ENCODE measurements around the gene PEX11G. TPM values are rescaled to one million over a fixed set of nuclear protein-coding genes. Genes with fewer than 3 reads are reported as not detected.

PEX11G gene
- total and polyA plus RNA-seq, 2 donors (not counting 3 experiments of a cell fraction or from before 2014, with no cell fraction given) = 1.3 to 1.9 TPM

DNA sequence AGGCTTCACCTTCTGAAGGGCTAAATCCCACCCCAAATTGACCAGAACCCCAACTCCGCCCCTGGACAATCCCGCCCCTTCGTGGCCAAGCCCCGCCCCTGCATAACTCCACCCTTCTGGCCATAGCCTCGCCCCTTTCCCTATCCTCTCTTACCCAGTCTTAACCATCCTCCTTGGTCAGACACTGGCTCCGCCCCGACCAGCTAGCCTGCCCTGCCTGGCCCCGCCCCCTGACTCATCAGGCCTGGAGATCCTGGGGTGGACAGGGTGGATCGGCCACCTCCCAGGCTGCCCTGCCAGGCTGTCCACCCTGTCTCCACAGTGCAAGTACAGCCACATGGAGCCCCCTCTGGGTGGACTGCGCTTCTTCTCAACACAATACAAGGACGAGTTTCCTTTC lies 19.0 kb upstream of the PEX11G start:
- no peaks in the 10 kb centered on the region for H4K20me1 ChIP-seq (replicated peaks; ENCODE audit: control insufficient read depth, extremely low read depth, insufficient read depth, low read length)
- TF ChIP-seq GATA2 (IDR thresholded peaks at IDR 0.05; ENCODE audit: insufficient read depth, insufficient read length, low read depth, low read length) = no peak
- TF ChIP-seq, protein P1, sequence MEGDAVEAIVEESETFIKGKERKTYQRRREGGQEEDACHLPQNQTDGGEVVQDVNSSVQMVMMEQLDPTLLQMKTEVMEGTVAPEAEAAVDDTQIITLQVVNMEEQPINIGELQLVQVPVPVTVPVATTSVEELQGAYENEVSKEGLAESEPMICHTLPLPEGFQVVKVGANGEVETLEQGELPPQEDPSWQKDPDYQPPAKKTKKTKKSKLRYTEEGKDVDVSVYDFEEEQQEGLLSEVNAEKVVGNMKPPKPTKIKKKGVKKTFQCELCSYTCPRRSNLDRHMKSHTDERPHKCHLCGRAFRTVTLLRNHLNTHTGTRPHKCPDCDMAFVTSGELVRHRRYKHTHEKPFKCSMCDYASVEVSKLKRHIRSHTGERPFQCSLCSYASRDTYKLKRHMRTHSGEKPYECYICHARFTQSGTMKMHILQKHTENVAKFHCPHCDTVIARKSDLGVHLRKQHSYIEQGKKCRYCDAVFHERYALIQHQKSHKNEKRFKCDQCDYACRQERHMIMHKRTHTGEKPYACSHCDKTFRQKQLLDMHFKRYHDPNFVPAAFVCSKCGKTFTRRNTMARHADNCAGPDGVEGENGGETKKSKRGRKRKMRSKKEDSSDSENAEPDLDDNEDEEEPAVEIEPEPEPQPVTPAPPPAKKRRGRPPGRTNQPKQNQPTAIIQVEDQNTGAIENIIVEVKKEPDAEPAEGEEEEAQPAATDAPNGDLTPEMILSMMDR (IDR thresholded peaks at IDR 0.05; ENCODE audit: extremely low read depth in 1 of 2, insufficient read depth in 1 of 2, low read depth in 1 of 2, low read length in 2 of 2) = no peak
- peak; percentile 60 for TF ChIP-seq FOS (IDR thresholded peaks at IDR 0.05; ENCODE audit: borderline replicate concordance, insufficient read depth, low read length)
- no peak for TF ChIP-seq MYC (IDR thresholded peaks at IDR 0.05; ENCODE audit: low read depth, low read length)
- TF ChIP-seq JUN (IDR thresholded peaks at IDR 0.05; ENCODE audit: borderline replicate concordance, insufficient read depth, insufficient read length, low read depth) = no peak
- TF ChIP-seq, protein P2, sequence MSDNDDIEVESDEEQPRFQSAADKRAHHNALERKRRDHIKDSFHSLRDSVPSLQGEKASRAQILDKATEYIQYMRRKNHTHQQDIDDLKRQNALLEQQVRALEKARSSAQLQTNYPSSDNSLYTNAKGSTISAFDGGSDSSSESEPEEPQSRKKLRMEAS (IDR thresholded peaks at IDR 0.05; ENCODE audit: insufficient read depth, insufficient read length) = no peak
- TF ChIP-seq POLR2A (IDR thresholded peaks at IDR 0.05; ENCODE audit: low read depth, low read length) = no peak
- H3K36me3 ChIP-seq (ENCODE audit: control insufficient read depth in 2 of 2, extremely low read depth in 1 of 2, insufficient read depth in 2 of 2, low read length in 2 of 2) = no peaks in the 10 kb centered on the region
- CTCF ChIA-PET = interaction anchor here (0.9 to 1.6 kb wide), 2 partner anchors 8 to 15 kb away, joined by 3 read pairs; partner anchors contain the start of genes MCOLN1 and ZNF358
- H3K4me2 ChIP-seq (ENCODE audit: insufficient read depth, low read length) = no peak overlapping the region
- peak; percentile 80 for DNase-seq (ENCODE audit: low read depth, low spot score)
- POLR2A ChIA-PET = no interaction called here
- dilution Hi-C loops (cut with MboI; ENCODE audit: extremely low pct_ligation_motif_present, low sequenced_read_pairs) (no loop called here), intact Hi-C loops (cut with micrococcal nuclease) (no loop called here)
- peak overlapping the region; percentile 48 for H2AFZ ChIP-seq (ENCODE audit: low read depth, low read length)
- no peak overlapping the region for H3K27ac ChIP-seq (ENCODE audit: insufficient read depth, low read depth, low read length)
- no peaks in the 10 kb centered on the region for H3K79me2 ChIP-seq (ENCODE audit: control insufficient read depth, insufficient read depth, low read length)
- H3K9me3 ChIP-seq (replicated peaks; ENCODE audit: control insufficient read depth, insufficient read depth, low read length) = no peaks in the 10 kb centered on the region
- H3K4me3 ChIP-seq (replicated peaks in 1 of 3; ENCODE audit: insufficient read depth in 1 of 3, low read depth in 1 of 3, low read length in 3 of 3) = no peak overlapping the region
- H3K27me3 ChIP-seq (ENCODE audit: control insufficient read depth in 2 of 2, insufficient read depth in 2 of 2, low read length in 2 of 2) = peaks cover 0 to 3% of the 10 kb centered on the region in 2 experiments
- no peak overlapping the region for H3K9ac ChIP-seq (replicated peaks; ENCODE audit: extremely low read depth, insufficient read depth, low read length)
- no TSS peak for BruUV-seq (replicated peaks)
- no peaks in the 10 kb centered on the region for H3K9me1 ChIP-seq (replicated peaks; ENCODE audit: control insufficient read depth, extremely low read depth, insufficient read depth, low read length)
- H3K4me1 ChIP-seq (ENCODE audit: control insufficient read depth, extremely low read depth, insufficient read depth, low read length) = no peaks in the 10 kb centered on the region
- FAIRE-seq = peak; percentile 87
